K562 (cell line): ENCODE measurements around the gene NECAB3. TPM values are rescaled to one million over a fixed set of nuclear protein-coding genes. Genes with fewer than 3 reads are reported as not detected.
A peak's percentile ranks its signal among the peaks of the same experiment; 100 is the strongest.

Experiments used
- BMI1 ChIP-seq: fragments of 150-350 bp; IDR thresholded peaks from 2 replicates; pipeline ENCODE4 v1.6.1; 2014; ENCODE audit warnings: low read length
- CEBPB ChIP-seq: fragments of 450-650 bp; IDR thresholded peaks from 2 replicates; pipeline ENCODE4 v1.6.1; 2016; ENCODE audit warnings: missing genetic modification characterization, missing compliant biosample characterization
- JUND ChIP-seq, 2 experiments: IDR thresholded peaks; 2 replicates in 1 of 2; 3 replicates in 1 of 2; pipeline ENCODE4 v1.6.1; 2011; ENCODE audit warnings: borderline replicate concordance in 2 of 2, low read depth in 2 of 2, low read length in 2 of 2, improper control_type of control experiment in 1 of 2, missing biosample characterization in 1 of 2, missing genetic modification characterization in 1 of 2, missing genetic modification reagents in 1 of 2
- MCM7 ChIP-seq, 2 experiments: fragments of 450-650 bp; IDR thresholded peaks; 2 replicates each; pipeline ENCODE4 v1.6.1; 2016 to 2018
- NFIC ChIP-seq: fragments of 450-650 bp; IDR thresholded peaks from 2 replicates; pipeline ENCODE4 v1.6.1; 2017; ENCODE audit warnings: mild to moderate bottlenecking, inconsistent platforms
- NFXL1 ChIP-seq: fragments of 450-650 bp; formaldehyde crosslinking; IDR thresholded peaks from 2 replicates; pipeline ENCODE4 v1.4.0; 2021; ENCODE audit warnings: mild to moderate bottlenecking
- RBM14 ChIP-seq: fragments of 200-400 bp; formaldehyde crosslinking; IDR thresholded peaks from 2 replicates; pipeline ENCODE4 v1.6.1; 2018; ENCODE audit warnings: low read depth, mild to moderate bottlenecking, low read length, moderate library complexity, borderline replicate concordance; ENCODE audit not compliant: insufficient read depth
- RBM22 ChIP-seq: fragments of 200-400 bp; formaldehyde crosslinking; IDR thresholded peaks from 2 replicates; pipeline ENCODE4 v1.6.1; 2018; ENCODE audit warnings: low read length, low read depth; ENCODE audit not compliant: poor library complexity, severe bottlenecking
- TCF7 ChIP-seq: sonication (generic); IDR thresholded peaks from 2 replicates; pipeline ENCODE4 v1.6.1; 2016; ENCODE audit warnings: antibody characterized with exemption, borderline replicate concordance
- YBX1 ChIP-seq: fragments of 450-650 bp; IDR thresholded peaks from 2 replicates; pipeline ENCODE4 v1.7.1; 2016; ENCODE audit warnings: mild to moderate bottlenecking
- ZNF121 ChIP-seq: sonication (generic); formaldehyde crosslinking; conservative IDR thresholded peaks from 2 replicates; pipeline ENCODE4 v1.8.0; 2022; ENCODE audit warnings: missing genetic modification reagents
- ZNF133 ChIP-seq: fragments of 250-450 bp; sonication (Bioruptor Pico); IDR thresholded peaks from 2 replicates; pipeline ENCODE4 v1.4.0; 2020; ENCODE audit warnings: mild to moderate bottlenecking
- ZNF212 ChIP-seq: fragments of 450-650 bp; formaldehyde crosslinking; IDR thresholded peaks from 2 replicates; pipeline ENCODE4 v1.4.0; 2020; ENCODE audit warnings: mild to moderate bottlenecking
- polyA plus RNA-seq, 8 experiments: library from polyadenylated mRNA; depleted of rRNA in 4 of 8; stranded (reverse) in 5 of 8; unstranded in 3 of 8; fragments of >200 nt; fragmentation: Nextera tagmentation in 2 of 8; fragmentation: Illumina TruSeq in 1 of 8; extraction: Ambion mirVana in 2 of 8; extraction: Trizol in 1 of 8; gene quantifications; 2 replicates each; pipeline versions ENCODE4 v1.2.1 to v1.2.3, GENCODE V29; 2011 to 2014; ENCODE audit warnings: inconsistent platforms in 1 of 8, missing spikeins in 1 of 8
- total RNA-seq, 7 experiments: library from RNA; depleted of rRNA in 6 of 7; stranded (reverse); fragments of >200 nt in 6 of 7; fragmentation: Illumina TruSeq in 2 of 7; extraction: Trizol in 2 of 7; gene quantifications; 2 replicates each; pipeline versions ENCODE4 v1.2.1 to v1.2.3, GENCODE V29; 2011 to 2021; ENCODE audit warnings: low replicate concordance in 1 of 7
- TF ChIP-seq, protein P1 (sequence below): fragments of 450-650 bp; IDR thresholded peaks from 2 replicates; pipeline ENCODE4 v1.6.1; 2016; ENCODE audit warnings: borderline replicate concordance
- TF ChIP-seq, protein P2 (sequence below): fragments of 450-650 bp; IDR thresholded peaks from 2 replicates; pipeline ENCODE4 v1.6.1; 2016; ENCODE audit warnings: mild to moderate bottlenecking, moderate library complexity

Gene NECAB3
- total and polyA plus RNA-seq, 9 of the 15 experiments (the other 6 are each of a cell fraction or from before 2014, with no cell fraction given), result 0.94 to 63.3 (median 31.5) TPM

- TF ChIP-seq YBX1 (no peak), TCF7 (no peak), MCM7 (IDR thresholded peaks at IDR 0.05) (no peak), NFIC (no peak), ZNF121 (CRISPR knock-in tag) (no peak), ZNF212 (CRISPR knock-in tag) (no peak), RBM14 (no peak), RBM22 (no peak), ZNF133 (CRISPR knock-in tag) (no peak), BMI1 (no peak), JUND (IDR thresholded peaks at IDR 0.05; ENCODE audit: borderline replicate concordance, low read depth, low read length) (peak; percentile 49; the same call in 1 of the 2 replicates), JUND (tag; IDR thresholded peaks at IDR 0.05; ENCODE audit: borderline replicate concordance, low read depth, low read length) (no peak), CEBPB (tag) (no peak), NFXL1 (CRISPR knock-in tag) (no peak)
- TF ChIP-seq, protein P1, sequence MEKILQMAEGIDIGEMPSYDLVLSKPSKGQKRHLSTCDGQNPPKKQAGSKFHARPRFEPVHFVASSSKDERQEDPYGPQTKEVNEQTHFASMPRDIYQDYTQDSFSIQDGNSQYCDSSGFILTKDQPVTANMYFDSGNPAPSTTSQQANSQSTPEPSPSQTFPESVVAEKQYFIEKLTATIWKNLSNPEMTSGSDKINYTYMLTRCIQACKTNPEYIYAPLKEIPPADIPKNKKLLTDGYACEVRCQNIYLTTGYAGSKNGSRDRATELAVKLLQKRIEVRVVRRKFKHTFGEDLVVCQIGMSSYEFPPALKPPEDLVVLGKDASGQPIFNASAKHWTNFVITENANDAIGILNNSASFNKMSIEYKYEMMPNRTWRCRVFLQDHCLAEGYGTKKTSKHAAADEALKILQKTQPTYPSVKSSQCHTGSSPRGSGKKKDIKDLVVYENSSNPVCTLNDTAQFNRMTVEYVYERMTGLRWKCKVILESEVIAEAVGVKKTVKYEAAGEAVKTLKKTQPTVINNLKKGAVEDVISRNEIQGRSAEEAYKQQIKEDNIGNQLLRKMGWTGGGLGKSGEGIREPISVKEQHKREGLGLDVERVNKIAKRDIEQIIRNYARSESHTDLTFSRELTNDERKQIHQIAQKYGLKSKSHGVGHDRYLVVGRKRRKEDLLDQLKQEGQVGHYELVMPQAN, result no peak; the same call in 1 of the 2 replicates
- TF ChIP-seq, protein P2, sequence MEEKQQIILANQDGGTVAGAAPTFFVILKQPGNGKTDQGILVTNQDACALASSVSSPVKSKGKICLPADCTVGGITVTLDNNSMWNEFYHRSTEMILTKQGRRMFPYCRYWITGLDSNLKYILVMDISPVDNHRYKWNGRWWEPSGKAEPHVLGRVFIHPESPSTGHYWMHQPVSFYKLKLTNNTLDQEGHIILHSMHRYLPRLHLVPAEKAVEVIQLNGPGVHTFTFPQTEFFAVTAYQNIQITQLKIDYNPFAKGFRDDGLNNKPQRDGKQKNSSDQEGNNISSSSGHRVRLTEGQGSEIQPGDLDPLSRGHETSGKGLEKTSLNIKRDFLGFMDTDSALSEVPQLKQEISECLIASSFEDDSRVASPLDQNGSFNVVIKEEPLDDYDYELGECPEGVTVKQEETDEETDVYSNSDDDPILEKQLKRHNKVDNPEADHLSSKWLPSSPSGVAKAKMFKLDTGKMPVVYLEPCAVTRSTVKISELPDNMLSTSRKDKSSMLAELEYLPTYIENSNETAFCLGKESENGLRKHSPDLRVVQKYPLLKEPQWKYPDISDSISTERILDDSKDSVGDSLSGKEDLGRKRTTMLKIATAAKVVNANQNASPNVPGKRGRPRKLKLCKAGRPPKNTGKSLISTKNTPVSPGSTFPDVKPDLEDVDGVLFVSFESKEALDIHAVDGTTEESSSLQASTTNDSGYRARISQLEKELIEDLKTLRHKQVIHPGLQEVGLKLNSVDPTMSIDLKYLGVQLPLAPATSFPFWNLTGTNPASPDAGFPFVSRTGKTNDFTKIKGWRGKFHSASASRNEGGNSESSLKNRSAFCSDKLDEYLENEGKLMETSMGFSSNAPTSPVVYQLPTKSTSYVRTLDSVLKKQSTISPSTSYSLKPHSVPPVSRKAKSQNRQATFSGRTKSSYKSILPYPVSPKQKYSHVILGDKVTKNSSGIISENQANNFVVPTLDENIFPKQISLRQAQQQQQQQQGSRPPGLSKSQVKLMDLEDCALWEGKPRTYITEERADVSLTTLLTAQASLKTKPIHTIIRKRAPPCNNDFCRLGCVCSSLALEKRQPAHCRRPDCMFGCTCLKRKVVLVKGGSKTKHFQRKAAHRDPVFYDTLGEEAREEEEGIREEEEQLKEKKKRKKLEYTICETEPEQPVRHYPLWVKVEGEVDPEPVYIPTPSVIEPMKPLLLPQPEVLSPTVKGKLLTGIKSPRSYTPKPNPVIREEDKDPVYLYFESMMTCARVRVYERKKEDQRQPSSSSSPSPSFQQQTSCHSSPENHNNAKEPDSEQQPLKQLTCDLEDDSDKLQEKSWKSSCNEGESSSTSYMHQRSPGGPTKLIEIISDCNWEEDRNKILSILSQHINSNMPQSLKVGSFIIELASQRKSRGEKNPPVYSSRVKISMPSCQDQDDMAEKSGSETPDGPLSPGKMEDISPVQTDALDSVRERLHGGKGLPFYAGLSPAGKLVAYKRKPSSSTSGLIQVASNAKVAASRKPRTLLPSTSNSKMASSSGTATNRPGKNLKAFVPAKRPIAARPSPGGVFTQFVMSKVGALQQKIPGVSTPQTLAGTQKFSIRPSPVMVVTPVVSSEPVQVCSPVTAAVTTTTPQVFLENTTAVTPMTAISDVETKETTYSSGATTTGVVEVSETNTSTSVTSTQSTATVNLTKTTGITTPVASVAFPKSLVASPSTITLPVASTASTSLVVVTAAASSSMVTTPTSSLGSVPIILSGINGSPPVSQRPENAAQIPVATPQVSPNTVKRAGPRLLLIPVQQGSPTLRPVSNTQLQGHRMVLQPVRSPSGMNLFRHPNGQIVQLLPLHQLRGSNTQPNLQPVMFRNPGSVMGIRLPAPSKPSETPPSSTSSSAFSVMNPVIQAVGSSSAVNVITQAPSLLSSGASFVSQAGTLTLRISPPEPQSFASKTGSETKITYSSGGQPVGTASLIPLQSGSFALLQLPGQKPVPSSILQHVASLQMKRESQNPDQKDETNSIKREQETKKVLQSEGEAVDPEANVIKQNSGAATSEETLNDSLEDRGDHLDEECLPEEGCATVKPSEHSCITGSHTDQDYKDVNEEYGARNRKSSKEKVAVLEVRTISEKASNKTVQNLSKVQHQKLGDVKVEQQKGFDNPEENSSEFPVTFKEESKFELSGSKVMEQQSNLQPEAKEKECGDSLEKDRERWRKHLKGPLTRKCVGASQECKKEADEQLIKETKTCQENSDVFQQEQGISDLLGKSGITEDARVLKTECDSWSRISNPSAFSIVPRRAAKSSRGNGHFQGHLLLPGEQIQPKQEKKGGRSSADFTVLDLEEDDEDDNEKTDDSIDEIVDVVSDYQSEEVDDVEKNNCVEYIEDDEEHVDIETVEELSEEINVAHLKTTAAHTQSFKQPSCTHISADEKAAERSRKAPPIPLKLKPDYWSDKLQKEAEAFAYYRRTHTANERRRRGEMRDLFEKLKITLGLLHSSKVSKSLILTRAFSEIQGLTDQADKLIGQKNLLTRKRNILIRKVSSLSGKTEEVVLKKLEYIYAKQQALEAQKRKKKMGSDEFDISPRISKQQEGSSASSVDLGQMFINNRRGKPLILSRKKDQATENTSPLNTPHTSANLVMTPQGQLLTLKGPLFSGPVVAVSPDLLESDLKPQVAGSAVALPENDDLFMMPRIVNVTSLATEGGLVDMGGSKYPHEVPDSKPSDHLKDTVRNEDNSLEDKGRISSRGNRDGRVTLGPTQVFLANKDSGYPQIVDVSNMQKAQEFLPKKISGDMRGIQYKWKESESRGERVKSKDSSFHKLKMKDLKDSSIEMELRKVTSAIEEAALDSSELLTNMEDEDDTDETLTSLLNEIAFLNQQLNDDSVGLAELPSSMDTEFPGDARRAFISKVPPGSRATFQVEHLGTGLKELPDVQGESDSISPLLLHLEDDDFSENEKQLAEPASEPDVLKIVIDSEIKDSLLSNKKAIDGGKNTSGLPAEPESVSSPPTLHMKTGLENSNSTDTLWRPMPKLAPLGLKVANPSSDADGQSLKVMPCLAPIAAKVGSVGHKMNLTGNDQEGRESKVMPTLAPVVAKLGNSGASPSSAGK, result no peak
Measured at GRCh38 chr20:33673410-33674293, 576 bp downstream of the NECAB3 start (continued).
